ENCODE data around the gene PIEZO2.

DNA sequence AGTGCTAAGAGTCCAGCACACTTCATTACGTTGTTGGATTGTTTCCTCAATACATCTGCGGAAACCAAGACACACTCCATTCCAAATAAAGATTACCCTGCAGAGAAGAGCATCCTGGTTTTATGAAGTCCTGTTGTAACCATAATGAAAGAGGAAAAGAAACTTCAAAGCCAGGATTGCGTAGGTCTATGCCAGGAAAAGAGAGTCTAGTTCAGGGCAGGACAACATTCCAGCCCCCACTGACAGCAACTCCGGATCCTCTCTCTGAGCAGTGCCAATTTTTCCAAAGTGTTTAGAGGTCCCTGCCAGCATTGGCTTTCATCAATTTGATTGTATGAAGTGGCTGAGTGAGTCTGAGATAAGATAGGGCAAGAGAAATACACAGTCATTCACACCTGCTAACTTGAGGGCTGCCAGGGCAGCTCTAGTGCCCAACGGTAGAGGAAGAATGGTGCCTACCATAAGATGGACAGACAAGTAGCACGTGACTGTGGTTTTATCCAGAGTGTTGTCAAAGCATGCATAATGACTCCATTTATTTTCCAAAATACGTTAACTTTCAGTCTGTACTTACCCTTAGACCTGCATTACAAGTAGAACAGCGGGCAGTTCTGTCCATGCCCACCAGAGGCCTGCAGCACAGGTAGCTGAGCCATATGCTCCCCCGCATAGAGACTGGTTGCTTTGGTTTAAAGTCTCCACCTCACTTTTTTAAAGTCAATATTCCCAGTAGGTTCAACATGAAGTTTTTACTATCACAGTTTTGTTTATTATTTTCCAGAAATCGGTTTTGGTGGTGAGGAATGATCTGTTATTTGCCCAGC lies 23.7 kb downstream of the PIEZO2 start:
- TF ChIP-seq, protein P1, sequence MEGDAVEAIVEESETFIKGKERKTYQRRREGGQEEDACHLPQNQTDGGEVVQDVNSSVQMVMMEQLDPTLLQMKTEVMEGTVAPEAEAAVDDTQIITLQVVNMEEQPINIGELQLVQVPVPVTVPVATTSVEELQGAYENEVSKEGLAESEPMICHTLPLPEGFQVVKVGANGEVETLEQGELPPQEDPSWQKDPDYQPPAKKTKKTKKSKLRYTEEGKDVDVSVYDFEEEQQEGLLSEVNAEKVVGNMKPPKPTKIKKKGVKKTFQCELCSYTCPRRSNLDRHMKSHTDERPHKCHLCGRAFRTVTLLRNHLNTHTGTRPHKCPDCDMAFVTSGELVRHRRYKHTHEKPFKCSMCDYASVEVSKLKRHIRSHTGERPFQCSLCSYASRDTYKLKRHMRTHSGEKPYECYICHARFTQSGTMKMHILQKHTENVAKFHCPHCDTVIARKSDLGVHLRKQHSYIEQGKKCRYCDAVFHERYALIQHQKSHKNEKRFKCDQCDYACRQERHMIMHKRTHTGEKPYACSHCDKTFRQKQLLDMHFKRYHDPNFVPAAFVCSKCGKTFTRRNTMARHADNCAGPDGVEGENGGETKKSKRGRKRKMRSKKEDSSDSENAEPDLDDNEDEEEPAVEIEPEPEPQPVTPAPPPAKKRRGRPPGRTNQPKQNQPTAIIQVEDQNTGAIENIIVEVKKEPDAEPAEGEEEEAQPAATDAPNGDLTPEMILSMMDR (IDR thresholded peaks at IDR 0.05 in 4 of 5, conservative IDR thresholded peaks at IDR 0.05 in 1 of 5) = no peak
- TF ChIP-seq POLR2A (IDR thresholded peaks at IDR 0.05) = no peak
